ENCODE data around the gene TMEM51.

TMEM51 gene

GRCh38 chr1:15110867-15111230 is 42.7 kb upstream of the TMEM51 start:
- H3K4me3 ChIP-seq (ENCODE audit: low read depth, low read length): no peak overlapping the region
- no peak for TF ChIP-seq CTCF (IDR thresholded peaks at IDR 0.05; ENCODE audit: low read depth, low read length)

- H3K4me3 ChIP-seq (ENCODE audit: low read depth, low read length): no peak overlapping the region
- no peak for TF ChIP-seq CTCF (IDR thresholded peaks at IDR 0.05; ENCODE audit: low read depth, low read length)
These were observed 40.4 kb upstream of the TMEM51 start for GRCh38 chr1:15113146-15113545.

GRCh38 chr1:15114884-15115283 is 38.7 kb upstream of the TMEM51 start:
- TF ChIP-seq CTCF (IDR thresholded peaks at IDR 0.05; ENCODE audit: low read depth, low read length): no peak
- H3K4me3 ChIP-seq (ENCODE audit: low read depth, low read length): no peak overlapping the region

- no peak overlapping the region for H3K4me3 ChIP-seq (ENCODE audit: low read depth, low read length)
- TF ChIP-seq CTCF (IDR thresholded peaks at IDR 0.05; ENCODE audit: low read depth, low read length): no peak
These were observed 37.8 kb upstream of the TMEM51 start for GRCh38 chr1:15115542-15116330.

GRCh38 chr1:15116966-15117365 is 36.6 kb upstream of the TMEM51 start:
- H3K4me3 ChIP-seq (ENCODE audit: low read depth, low read length): no peak overlapping the region
- no peak for TF ChIP-seq CTCF (IDR thresholded peaks at IDR 0.05; ENCODE audit: low read depth, low read length)

- H3K4me3 ChIP-seq (ENCODE audit: low read depth, low read length): no peak overlapping the region
- TF ChIP-seq CTCF (IDR thresholded peaks at IDR 0.05; ENCODE audit: low read depth, low read length): no peak
These were observed 35.7 kb upstream of the TMEM51 start for GRCh38 chr1:15117671-15118325.

- no peak for TF ChIP-seq CTCF (IDR thresholded peaks at IDR 0.05; ENCODE audit: low read depth, low read length)
- H3K4me3 ChIP-seq (ENCODE audit: low read depth, low read length): no peak overlapping the region
These were observed 35.0 kb upstream of the TMEM51 start for GRCh38 chr1:15118579-15118978.

All from WI38 (cell line).